ENCODE results near the gene LIME1.

LIME1 gene, protein sequence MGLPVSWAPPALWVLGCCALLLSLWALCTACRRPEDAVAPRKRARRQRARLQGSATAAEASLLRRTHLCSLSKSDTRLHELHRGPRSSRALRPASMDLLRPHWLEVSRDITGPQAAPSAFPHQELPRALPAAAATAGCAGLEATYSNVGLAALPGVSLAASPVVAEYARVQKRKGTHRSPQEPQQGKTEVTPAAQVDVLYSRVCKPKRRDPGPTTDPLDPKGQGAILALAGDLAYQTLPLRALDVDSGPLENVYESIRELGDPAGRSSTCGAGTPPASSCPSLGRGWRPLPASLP

DNA sequence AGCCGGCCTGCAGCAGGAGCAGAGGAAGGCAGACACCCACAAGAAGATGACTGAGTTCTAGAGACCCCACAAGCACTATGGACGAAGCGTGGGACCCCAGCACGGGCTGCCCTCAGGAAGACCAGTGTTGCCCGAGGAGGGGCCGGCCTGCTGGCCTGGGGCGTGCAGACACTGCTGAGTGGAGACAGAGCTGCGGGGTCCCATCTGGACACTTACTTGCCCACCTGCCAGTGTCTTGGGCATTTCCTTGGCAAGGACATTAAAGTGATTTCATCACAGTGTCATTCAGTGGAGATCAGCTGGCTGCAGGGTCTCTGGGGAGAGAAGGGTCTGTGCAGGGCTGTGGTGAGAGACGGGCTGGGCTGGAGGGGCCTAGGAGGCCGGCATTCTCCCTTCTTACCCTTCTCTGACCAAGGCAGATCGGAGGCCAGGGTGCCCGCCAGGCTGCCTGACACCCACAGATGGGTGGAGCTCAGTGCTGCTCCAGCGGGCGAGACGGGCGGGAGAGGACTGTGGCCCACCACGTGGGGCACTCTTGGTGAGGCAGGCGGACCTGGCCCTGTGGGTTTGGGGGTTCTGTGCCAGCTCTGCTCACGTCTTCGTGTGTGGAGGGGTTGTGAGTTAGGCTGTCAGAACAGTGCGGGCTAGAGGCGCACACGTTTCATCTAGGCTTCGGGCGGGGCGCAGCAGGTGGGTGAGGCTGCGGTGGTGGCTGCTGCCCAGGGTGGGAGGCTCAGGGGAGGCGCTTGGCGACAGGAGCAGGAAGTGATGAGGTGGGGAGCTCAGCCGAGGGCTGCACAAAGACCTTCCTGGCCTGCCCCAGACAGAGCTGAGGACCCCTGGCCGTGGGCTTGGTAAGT is at the start of gene LIME1:
TSS of gene LIME1 (plus strand) at position 806 of the 860 bp plus-strand sequence. CDS start 886 bp downstream, outside the sequence.
- intact Hi-C loops (cut with micrococcal nuclease): no loop called here
- peaks cover 40% of the 10 kb centered on the region for H3K4me1 Mint-ChIP-seq (ENCODE audit: low read depth)
- H3K27me3 Mint-ChIP-seq: peaks cover 35% of the 10 kb centered on the region
- peak within 1 kb of the TSS; percentile 11 for H3K27ac Mint-ChIP-seq
- H3K36me3 Mint-ChIP-seq (ENCODE audit: low read depth): no peaks in the 10 kb centered on the region
- H3K4me3 Mint-ChIP-seq: peak within 1 kb of the TSS; percentile 37
- H3K9me3 Mint-ChIP-seq: no peaks in the 10 kb centered on the region

DNA sequence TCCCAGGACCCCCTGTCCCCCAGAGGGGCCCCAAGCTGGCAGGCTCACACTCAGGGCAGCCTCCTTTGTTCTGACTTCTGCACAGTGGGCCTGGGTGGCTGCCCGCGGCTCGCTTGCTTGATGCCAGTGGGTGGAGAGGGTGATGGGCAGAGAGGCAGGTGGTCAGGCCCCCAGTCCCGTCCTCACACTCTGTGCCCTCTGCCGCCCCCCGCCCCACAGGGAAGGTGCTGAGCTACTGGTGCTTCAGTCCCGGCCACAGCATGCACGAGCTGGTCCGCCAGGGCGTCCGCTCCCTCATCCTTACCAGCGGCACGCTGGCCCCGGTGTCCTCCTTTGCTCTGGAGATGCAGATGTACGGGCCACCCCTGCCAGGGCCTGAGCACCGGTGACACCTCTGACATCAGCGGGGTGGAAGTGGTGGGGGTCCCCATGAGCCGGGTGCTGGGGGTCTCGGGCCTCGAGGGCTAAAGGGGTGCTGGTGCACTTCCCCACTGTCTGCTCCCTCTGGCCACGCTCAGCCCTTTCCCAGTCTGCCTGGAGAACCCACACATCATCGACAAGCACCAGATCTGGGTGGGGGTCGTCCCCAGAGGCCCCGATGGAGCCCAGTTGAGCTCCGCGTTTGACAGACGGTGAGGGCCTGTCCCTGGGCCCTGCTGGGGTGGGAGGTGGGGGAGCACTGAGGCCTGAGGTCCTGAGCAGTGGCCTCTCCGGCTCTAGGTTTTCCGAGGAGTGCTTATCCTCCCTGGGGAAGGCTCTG is 48.9 kb upstream of the LIME1 start:
- H3K36me3 Mint-ChIP-seq (ENCODE audit: low read depth): peaks cover 84% of the 10 kb centered on the region
- no peaks in the 10 kb centered on the region for H3K9me3 Mint-ChIP-seq
- no peak overlapping the region for H3K4me3 Mint-ChIP-seq
- intact Hi-C loops (cut with micrococcal nuclease): loop anchor here (2.0 kb wide), 2 partner anchors 29 to 149 kb away; partner anchors contain the start of gene RTEL1
- H3K27me3 Mint-ChIP-seq: no peaks in the 10 kb centered on the region
- peak overlapping the region; percentile 100 for H3K27ac Mint-ChIP-seq
- H3K4me1 Mint-ChIP-seq (ENCODE audit: low read depth): peaks cover 86% of the 10 kb centered on the region

DNA sequence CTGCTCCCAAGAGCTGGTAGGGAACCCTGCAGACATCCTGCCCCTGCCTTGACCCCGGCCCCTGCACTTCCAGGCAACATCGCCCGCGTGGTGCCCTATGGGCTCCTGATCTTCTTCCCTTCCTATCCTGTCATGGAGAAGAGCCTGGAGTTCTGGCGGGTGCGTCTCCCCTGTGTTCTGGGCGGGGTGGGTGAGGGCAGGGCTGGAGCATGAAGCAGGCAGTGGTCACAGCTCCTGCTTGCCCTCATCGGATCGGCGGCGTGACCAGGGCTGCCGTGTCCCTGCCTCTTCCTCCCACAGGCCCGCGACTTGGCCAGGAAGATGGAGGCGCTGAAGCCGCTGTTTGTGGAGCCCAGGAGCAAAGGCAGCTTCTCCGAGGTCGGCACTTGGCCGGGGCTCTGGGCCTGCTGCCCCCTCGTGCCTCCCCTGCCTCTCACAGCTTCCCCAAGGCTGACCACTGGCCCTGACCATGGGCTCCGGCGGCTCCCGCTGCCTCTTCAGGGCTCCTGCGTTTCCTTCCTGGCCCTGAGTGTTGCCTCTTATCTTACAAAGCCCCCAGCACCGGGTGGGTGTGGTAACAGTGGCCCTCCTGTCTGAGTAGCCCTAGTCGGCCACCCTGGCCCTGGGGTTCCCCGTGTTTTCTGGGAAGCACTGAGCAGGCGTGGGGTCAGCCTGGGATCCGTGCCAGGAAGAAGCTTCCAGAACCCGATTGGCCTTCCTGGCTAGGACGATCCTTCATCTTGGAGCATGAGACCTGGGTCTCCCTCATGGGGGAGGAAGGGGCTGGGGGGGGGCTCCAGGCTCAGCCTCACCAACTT is 48.0 kb upstream of the LIME1 start:
- no peaks in the 10 kb centered on the region for H3K9me3 Mint-ChIP-seq
- no peaks in the 10 kb centered on the region for H3K27me3 Mint-ChIP-seq
- peak overlapping the region; percentile 100 for H3K27ac Mint-ChIP-seq
- peaks cover 85% of the 10 kb centered on the region for H3K36me3 Mint-ChIP-seq (ENCODE audit: low read depth)
- peaks cover 79% of the 10 kb centered on the region for H3K4me1 Mint-ChIP-seq (ENCODE audit: low read depth)
- peak overlapping the region; percentile 30 for H3K4me3 Mint-ChIP-seq
- intact Hi-C loops (cut with micrococcal nuclease): no loop called here

DNA sequence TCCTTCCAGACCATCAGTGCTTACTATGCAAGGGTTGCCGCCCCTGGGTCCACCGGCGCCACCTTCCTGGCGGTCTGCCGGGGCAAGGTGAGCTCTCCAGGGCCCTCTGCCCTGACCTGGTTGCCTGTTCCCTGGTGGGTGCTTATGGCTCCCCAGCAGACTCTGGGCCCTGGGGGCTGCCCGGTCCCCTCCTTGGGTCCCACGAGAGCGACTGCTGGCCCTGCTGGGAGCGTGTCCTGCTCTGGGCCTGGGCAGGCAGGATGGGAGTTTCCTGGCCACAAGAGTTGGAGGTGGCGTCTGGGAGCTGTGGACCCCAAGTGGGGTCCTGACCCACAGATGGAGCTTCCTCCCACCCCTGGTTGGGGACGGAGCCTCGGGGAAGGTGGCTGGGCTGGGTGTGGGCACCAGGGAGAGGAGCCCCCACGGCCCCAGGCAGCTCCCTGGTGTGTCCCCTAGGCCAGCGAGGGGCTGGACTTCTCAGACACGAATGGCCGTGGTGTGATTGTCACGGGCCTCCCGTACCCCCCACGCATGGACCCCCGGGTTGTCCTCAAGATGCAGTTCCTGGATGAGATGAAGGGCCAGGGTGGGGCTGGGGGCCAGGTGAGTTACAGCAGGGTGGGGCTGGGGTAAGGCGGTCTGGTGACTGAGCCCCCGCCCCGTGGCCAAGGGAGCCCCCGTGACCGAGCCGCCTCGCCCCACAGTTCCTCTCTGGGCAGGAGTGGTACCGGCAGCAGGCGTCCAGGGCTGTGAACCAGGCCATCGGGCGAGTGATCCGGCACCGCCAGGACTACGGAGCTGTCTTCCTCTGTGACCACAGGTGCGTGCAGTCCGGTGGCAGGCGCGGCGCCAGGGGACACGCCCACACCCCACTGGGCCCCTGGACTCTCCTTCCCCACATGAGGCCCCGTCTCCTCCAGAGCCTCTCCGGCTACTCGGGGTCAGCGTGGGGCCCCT is 47.1 kb upstream of the LIME1 start:
- Mint-ChIP-seq H3K4me3 (no peak overlapping the region), H3K4me1 (ENCODE audit: low read depth) (peaks cover 70% of the 10 kb centered on the region), H3K36me3 (ENCODE audit: low read depth) (peaks cover 85% of the 10 kb centered on the region), H3K9me3 (no peaks in the 10 kb centered on the region), H3K27ac (peak overlapping the region; percentile 100), H3K27me3 (no peaks in the 10 kb centered on the region)
- intact Hi-C loops (cut with micrococcal nuclease): no loop called here

DNA sequence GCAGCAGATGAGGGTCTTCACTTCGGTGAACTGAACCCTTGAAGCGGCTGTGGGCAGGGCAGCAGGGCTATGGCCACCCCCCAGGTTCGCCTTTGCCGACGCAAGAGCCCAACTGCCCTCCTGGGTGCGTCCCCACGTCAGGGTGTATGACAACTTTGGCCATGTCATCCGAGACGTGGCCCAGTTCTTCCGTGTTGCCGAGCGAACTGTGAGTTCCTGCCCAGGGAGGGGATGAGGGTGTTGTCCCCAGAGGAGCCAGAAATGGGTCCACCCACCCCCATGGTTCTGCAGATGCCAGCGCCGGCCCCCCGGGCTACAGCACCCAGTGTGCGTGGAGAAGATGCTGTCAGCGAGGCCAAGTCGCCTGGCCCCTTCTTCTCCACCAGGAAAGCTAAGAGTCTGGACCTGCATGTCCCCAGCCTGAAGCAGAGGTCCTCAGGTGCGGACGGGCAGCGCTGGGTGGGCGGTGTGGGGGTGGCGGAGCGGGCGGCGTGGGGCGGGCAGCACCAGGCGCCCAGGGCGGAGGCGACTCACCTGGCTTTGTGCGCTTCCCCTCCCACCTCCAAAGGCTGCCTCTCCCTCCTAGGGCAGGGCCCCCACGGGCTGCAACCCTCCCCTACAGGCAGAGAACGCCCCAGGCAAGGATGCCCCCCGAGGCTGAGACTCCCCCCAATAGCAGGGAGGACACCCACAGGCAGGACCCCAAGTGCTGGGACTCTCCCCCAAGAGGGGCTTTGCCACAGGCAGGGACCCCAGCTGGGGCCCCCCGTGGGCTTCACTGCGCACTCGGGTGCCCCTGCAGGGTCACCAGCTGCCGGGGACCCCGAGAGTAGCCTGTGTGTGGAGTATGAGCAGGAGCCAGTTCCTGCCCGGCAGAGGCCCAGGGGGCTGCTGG is 46.2 kb upstream of the LIME1 start:
- H3K9me3 Mint-ChIP-seq: no peaks in the 10 kb centered on the region
- H3K36me3 Mint-ChIP-seq (ENCODE audit: low read depth): peaks cover 85% of the 10 kb centered on the region
- peak overlapping the region; percentile 100 for H3K27ac Mint-ChIP-seq
- peaks cover 62% of the 10 kb centered on the region for H3K4me1 Mint-ChIP-seq (ENCODE audit: low read depth)
- no peaks in the 10 kb centered on the region for H3K27me3 Mint-ChIP-seq
- intact Hi-C loops (cut with micrococcal nuclease): no loop called here
- H3K4me3 Mint-ChIP-seq: no peak overlapping the region

DNA sequence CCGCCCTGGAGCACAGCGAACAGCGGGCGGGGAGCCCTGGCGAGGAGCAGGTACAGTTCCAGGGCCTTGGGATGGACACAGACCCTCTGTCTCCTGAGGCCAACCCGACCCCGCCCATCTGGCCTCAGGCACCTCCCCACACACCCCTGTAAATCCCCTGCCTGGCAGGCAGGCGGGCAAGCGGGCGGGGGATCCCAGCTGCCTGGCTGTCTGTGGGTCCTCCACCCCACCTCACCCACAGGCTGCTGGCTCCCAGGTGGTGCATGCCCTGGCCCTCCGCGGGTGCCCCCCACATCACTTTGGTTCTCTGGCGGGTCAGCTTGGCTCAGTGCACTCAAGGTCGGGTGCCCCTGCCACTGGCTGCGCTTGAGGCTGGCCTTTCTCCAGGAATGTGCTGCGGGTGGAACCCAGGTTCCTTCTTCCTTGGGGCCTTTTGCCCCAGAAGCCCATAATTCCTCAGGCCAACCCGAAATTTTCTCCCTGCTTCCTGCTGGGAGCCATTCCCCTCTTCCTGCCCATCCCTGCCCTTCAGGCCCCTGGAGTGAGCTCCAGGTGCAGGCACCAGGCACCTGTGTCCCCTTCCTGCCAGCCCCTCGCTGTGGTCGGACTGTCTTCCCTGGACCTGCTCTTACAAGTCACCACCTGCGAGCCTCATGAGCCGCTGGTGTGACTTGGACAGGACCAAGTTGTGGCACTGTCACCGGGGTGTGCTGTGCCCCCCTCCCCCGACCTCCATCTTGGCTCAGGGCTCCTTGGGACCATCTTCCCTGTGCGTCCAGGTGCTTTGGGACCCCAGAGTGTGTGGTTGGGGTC is 45.4 kb upstream of the LIME1 start:
- Mint-ChIP-seq H3K27me3 (no peaks in the 10 kb centered on the region), H3K36me3 (ENCODE audit: low read depth) (peaks cover 85% of the 10 kb centered on the region), H3K4me3 (no peak overlapping the region), H3K4me1 (ENCODE audit: low read depth) (peaks cover 62% of the 10 kb centered on the region), H3K9me3 (no peaks in the 10 kb centered on the region), H3K27ac (peak overlapping the region; percentile 64)
- intact Hi-C loops (cut with micrococcal nuclease): no loop called here

DNA sequence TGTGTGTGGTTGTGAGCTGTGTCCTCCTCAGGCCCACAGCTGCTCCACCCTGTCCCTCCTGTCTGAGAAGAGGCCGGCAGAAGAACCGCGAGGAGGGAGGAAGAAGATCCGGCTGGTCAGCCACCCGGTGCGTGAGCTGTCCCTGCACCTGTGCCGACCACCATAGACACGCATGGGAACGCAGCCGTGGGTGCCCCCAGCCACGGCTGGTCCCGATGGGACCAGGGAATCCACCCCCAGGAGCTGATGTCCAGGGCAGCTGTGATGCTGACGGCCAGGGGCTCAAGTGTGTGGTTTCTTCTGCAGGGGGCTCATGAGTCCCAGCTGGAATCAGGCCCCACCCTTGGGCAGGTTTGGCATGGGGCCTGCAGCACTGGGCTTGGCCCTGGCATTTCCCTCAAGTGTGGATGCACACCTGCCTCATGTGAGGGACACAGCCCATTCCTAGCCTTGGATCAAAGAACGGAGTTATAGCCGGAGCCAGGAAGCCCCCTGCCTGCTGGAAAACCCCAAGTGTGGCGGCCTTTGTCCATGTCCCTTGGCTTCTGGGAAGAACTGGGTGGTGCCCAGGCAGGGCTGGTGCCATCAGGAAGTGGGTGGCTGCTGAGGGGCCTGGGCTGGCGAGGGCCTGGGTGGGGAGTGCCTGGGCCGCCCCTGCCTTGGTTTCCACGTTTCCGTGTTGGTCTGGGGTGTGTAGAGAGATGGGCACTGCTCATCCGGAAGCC is 44.6 kb upstream of the LIME1 start:
- peaks cover 62% of the 10 kb centered on the region for H3K4me1 Mint-ChIP-seq (ENCODE audit: low read depth)
- no peak overlapping the region for H3K4me3 Mint-ChIP-seq
- H3K9me3 Mint-ChIP-seq: no peaks in the 10 kb centered on the region
- intact Hi-C loops (cut with micrococcal nuclease): no loop called here
- H3K36me3 Mint-ChIP-seq (ENCODE audit: low read depth): peaks cover 87% of the 10 kb centered on the region
- peak overlapping the region; percentile 64 for H3K27ac Mint-ChIP-seq
- H3K27me3 Mint-ChIP-seq: no peaks in the 10 kb centered on the region

DNA sequence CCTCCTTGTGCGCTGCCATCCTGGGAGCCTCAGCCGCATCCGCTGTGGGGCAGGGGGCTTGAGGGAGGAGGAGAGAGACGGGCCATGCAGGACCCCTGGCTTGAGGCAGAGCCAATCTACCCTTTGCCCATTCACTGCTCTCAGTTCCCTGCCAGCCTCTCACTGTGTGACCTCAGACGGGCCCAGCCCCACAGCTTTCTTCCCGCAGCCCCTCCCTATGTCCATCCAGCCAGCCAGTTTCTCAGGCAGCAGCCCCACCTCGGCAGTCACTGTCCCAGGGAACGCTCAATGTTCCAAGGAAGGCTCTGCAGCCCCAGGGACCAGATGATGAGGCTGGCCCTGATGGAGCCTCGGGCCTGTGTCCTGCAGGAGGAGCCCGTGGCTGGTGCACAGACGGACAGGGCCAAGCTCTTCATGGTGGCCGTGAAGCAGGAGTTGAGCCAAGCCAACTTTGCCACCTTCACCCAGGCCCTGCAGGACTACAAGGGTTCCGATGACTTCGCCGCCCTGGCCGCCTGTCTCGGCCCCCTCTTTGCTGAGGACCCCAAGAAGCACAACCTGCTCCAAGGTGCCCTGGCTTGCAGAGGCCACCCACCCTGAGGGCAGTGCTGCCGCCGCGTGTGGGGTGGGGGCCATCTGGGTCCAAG is 43.9 kb upstream of the LIME1 start:
- Mint-ChIP-seq H3K27me3 (peaks cover 3% of the 10 kb centered on the region), H3K36me3 (ENCODE audit: low read depth) (peaks cover 94% of the 10 kb centered on the region), H3K4me1 (ENCODE audit: low read depth) (peaks cover 62% of the 10 kb centered on the region), H3K27ac (peak overlapping the region; percentile 64), H3K4me3 (no peak overlapping the region), H3K9me3 (no peaks in the 10 kb centered on the region)
- intact Hi-C loops (cut with micrococcal nuclease): no loop called here

DNA sequence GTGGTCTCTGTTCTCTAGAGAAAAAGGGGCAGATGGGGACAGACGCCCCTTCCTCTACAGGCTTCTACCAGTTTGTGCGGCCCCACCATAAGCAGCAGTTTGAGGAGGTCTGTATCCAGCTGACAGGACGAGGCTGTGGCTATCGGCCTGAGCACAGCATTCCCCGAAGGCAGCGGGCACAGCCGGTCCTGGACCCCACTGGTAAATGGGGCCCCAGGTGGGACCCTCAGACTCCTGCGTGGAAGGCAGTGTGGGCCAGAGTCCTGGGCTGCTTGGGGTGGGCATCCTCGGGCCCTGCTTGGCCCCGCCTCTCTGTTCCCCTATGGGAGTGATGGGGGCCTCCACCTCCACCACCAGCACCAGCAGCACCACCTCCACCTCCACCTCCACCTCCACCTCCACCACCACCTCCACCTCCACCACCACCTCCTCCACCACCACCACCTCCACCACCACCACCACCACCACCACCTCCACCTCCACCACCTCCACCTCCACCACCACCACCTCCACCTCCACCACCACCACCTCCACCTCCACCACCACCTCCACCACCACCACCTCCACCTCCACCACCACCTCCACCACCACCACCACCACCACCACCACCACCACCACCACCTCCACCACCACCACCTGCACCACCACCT is 43.3 kb upstream of the LIME1 start:
- peaks cover 3% of the 10 kb centered on the region for H3K27me3 Mint-ChIP-seq
- peaks cover 62% of the 10 kb centered on the region for H3K4me1 Mint-ChIP-seq (ENCODE audit: low read depth)
- peaks cover 97% of the 10 kb centered on the region for H3K36me3 Mint-ChIP-seq (ENCODE audit: low read depth)
- H3K4me3 Mint-ChIP-seq: no peak overlapping the region
- intact Hi-C loops (cut with micrococcal nuclease): no loop called here
- no peaks in the 10 kb centered on the region for H3K9me3 Mint-ChIP-seq
- H3K27ac Mint-ChIP-seq: peak overlapping the region; percentile 64
